Measurements from ENCODE around the gene WSB2. TPM values are rescaled to one million over a fixed set of nuclear protein-coding genes. Genes with fewer than 3 reads are reported as not detected.
A peak's percentile ranks its signal among the peaks of the same experiment; 100 is the strongest.
"Not testable (repeated sequence)": the region's sequence is repeated elsewhere in the genome, so short reads cannot be mapped to it uniquely, and the experiment has no call there.

The WSB2 gene
- total and polyA plus RNA-seq, 4 experiments from 2014 or later = 18.7 to 31.5 (median 23.9) TPM

DNA sequence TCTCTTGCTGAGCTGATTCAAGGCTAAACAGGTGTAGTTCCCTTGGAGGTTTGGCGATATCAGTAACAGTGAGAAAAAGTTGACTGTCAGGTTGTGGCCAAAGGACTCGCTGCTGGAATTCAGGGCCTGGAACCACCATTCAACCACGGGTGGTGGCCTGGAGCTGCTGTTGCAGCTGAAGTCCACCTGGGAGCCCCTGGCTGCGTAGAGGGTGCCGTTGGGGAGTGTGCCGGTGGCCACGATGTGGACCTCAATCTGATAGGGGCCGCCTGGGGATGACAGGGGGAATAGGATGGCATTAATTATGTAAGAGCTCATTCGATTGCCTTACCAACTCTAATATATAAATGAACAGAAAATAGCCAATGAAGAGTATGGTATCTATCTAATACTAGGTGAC, 21.2 kb upstream of the WSB2 start:
- CTCF ChIA-PET (ENCODE audit: partially characterized antibody) = interaction anchor here (1.4 kb wide), 1 partner anchor 27 kb away, joined by 3 read pairs; no protein-coding TSS in a partner anchor
- no peak for DNase-seq
- H3K4me3 Mint-ChIP-seq = no peak overlapping the region
- H3K27me3 ChIP-seq (ENCODE audit: insufficient read depth, low read length) = no peaks in the 10 kb centered on the region
- no peak overlapping the region for H3K27ac Mint-ChIP-seq
- H3K36me3 ChIP-seq (ENCODE audit: insufficient read depth, low read length) = no peaks in the 10 kb centered on the region
- H3K9me3 ChIP-seq (ENCODE audit: control insufficient read depth in 1 of 2, low read length in 2 of 2) = no peaks in the 10 kb centered on the region
- H3K4me1 ChIP-seq (ENCODE audit: insufficient read depth, low read length) = no peaks in the 10 kb centered on the region
- peaks cover 0 to 5% (median 0%) of the 10 kb centered on the region in 8 donors for H3K9me3 Mint-ChIP-seq
- H3K4me3 ChIP-seq (ENCODE audit: low read length in 2 of 2) = no peak overlapping the region
- POLR2A ChIA-PET (ENCODE audit: partially characterized antibody) = no interaction called here
- H3K36me3 Mint-ChIP-seq = no peaks in the 10 kb centered on the region
- no peaks in the 10 kb centered on the region for H3K27me3 Mint-ChIP-seq
- intact Hi-C loops (cut with micrococcal nuclease) = no loop called here
- H3K27ac ChIP-seq (ENCODE audit: low read depth, low read length) = no peak overlapping the region
- no peaks in the 10 kb centered on the region for H3K4me1 Mint-ChIP-seq

DNA sequence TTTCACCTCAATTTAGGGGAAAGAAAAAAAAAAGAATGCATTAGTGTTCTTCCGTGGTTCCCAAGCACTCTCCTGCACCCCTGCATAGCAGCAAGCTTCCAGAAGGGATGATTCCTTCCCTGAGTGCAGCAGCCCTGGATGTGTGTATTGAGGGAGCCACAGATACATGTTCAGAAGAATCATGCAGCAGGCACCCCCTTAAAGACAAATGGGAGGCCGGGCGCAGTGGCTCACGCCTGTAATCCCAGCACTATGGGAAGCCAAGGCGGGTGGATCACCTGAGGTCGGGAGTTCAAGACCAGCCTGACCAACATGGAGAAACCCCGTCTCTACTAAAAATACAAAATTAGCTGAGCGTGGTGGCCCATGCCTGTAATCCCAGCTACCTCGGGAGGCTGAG, 20.5 kb upstream of the WSB2 start:
- H3K9me3 ChIP-seq (ENCODE audit: control insufficient read depth in 1 of 2, low read length in 2 of 2); CTCF ChIA-PET (ENCODE audit: partially characterized antibody); H3K27me3 ChIP-seq (ENCODE audit: insufficient read depth, low read length); H3K4me1 ChIP-seq (ENCODE audit: insufficient read depth, low read length); H3K36me3 ChIP-seq (ENCODE audit: insufficient read depth, low read length); H3K27ac ChIP-seq (ENCODE audit: low read depth, low read length); DNase-seq; intact Hi-C loops (cut with micrococcal nuclease); H3K9me3 Mint-ChIP-seq; H3K4me1 Mint-ChIP-seq; H3K4me3 Mint-ChIP-seq; H3K27me3 Mint-ChIP-seq; H3K36me3 Mint-ChIP-seq; POLR2A ChIA-PET (ENCODE audit: partially characterized antibody); H3K4me3 ChIP-seq (ENCODE audit: low read length in 2 of 2): not testable (repeated sequence)
- peak overlapping the region in 1 of 7 donors; percentile 25 for H3K27ac Mint-ChIP-seq

GRCh38 chr12:118073768-118074167, 12.8 kb upstream of the WSB2 start:
- no peaks in the 10 kb centered on the region for H3K36me3 ChIP-seq (ENCODE audit: insufficient read depth, low read length)
- intact Hi-C loops (cut with micrococcal nuclease) = no loop called here
- no peaks in the 10 kb centered on the region for H3K36me3 Mint-ChIP-seq
- H3K27ac Mint-ChIP-seq = peak overlapping the region in 1 of 7 donors; percentile 20
- CTCF ChIA-PET (ENCODE audit: partially characterized antibody) = no interaction called here
- no peaks in the 10 kb centered on the region for H3K27me3 ChIP-seq (ENCODE audit: insufficient read depth, low read length)
- no peak overlapping the region for H3K27ac ChIP-seq (ENCODE audit: low read depth, low read length)
- no peaks in the 10 kb centered on the region for H3K9me3 ChIP-seq (ENCODE audit: control insufficient read depth in 1 of 2, low read length in 2 of 2)
- H3K9me3 Mint-ChIP-seq = peaks cover 0 to 5% (median 0%) of the 10 kb centered on the region in 8 donors
- no peak overlapping the region for H3K4me3 Mint-ChIP-seq
- POLR2A ChIA-PET (ENCODE audit: partially characterized antibody) = no interaction called here
- no peak overlapping the region for H3K4me3 ChIP-seq (ENCODE audit: low read length in 2 of 2)
- no peak for DNase-seq
- H3K27me3 Mint-ChIP-seq = peaks cover 0 to 2% of the 10 kb centered on the region in 2 donors
- no peaks in the 10 kb centered on the region for H3K4me1 Mint-ChIP-seq
- no peaks in the 10 kb centered on the region for H3K4me1 ChIP-seq (ENCODE audit: insufficient read depth, low read length)

GRCh38 chr12:118070650-118071049, 9.7 kb upstream of the WSB2 start:
- Mint-ChIP-seq H3K36me3 (no peaks in the 10 kb centered on the region), H3K4me3 (no peak overlapping the region), H3K4me1 (peaks cover under 1 to 9% (median 4%) of the 10 kb centered on the region in 4 donors), H3K27ac (no peak overlapping the region), H3K9me3 (no peaks in the 10 kb centered on the region), H3K27me3 (peaks cover 0 to 4% of the 10 kb centered on the region in 2 donors)
- intact Hi-C loops (cut with micrococcal nuclease) = no loop called here
- ChIA-PET POLR2A (ENCODE audit: partially characterized antibody) (no interaction called here), CTCF (ENCODE audit: partially characterized antibody) (interaction anchor here (1.1 kb wide), 1 partner anchor 16 kb away, joined by 4 read pairs; no protein-coding TSS in a partner anchor)
- no peak for DNase-seq
- Histone ChIP-seq H3K27ac (ENCODE audit: low read depth, low read length) (no peak overlapping the region), H3K27me3 (ENCODE audit: insufficient read depth, low read length) (no peaks in the 10 kb centered on the region), H3K9me3 (ENCODE audit: control insufficient read depth in 1 of 2, low read length in 2 of 2) (no peaks in the 10 kb centered on the region), H3K4me1 (ENCODE audit: insufficient read depth, low read length) (peaks cover 2% of the 10 kb centered on the region), H3K4me3 (ENCODE audit: low read length in 2 of 2) (no peak overlapping the region), H3K36me3 (ENCODE audit: insufficient read depth, low read length) (no peaks in the 10 kb centered on the region)

DNA sequence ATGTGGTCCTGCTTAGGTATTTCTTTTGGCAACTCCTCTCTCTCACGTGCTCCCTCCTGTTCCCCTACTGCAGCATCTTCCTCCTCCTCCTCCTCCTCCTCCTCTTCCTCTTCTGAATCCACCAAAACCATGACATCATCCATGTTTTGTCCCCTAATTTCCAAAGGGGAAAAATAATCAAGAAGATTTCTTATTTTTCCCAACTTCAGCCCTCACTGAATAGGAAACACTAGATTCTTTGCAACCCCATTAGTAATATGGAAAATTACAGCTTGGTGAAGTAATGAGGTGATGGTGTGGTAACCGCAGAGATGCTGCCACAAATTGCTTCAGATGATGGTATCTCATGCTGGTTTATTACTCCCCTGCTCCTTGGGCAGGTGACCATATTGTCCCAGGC, 7.5 kb upstream of the WSB2 start:
- ChIA-PET POLR2A (ENCODE audit: partially characterized antibody) (no interaction called here), CTCF (ENCODE audit: partially characterized antibody) (interaction anchor here (0.8 to 4.6 kb wide), 5 partner anchors 8 to 212 kb away, joined by 3 to 22 read pairs (median 5); no protein-coding TSS in a partner anchor)
- Mint-ChIP-seq H3K9me3 (no peaks in the 10 kb centered on the region), H3K27ac (peak overlapping the region in 1 of 7 donors; percentile 77), H3K4me1 (peaks cover 13 to 31% (median 21%) of the 10 kb centered on the region in 4 donors), H3K27me3 (peaks cover 0 to 4% of the 10 kb centered on the region in 2 donors), H3K36me3 (no peaks in the 10 kb centered on the region), H3K4me3 (no peak overlapping the region)
- no peak overlapping the region for H3K27ac ChIP-seq (ENCODE audit: low read depth, low read length)
- no peak for DNase-seq
- no peaks in the 10 kb centered on the region for H3K27me3 ChIP-seq (ENCODE audit: insufficient read depth, low read length)
- intact Hi-C loops (cut with micrococcal nuclease) = no loop called here
- peaks cover 24% of the 10 kb centered on the region for H3K4me1 ChIP-seq (ENCODE audit: insufficient read depth, low read length)
- no peak overlapping the region for H3K4me3 ChIP-seq (ENCODE audit: low read length in 2 of 2)
- H3K36me3 ChIP-seq (ENCODE audit: insufficient read depth, low read length) = no peaks in the 10 kb centered on the region
- no peaks in the 10 kb centered on the region for H3K9me3 ChIP-seq (ENCODE audit: control insufficient read depth in 1 of 2, low read length in 2 of 2)

- no peaks in the 10 kb centered on the region for H3K9me3 Mint-ChIP-seq
- no peaks in the 10 kb centered on the region for H3K27me3 ChIP-seq (ENCODE audit: insufficient read depth, low read length)
- peaks cover 39% of the 10 kb centered on the region for H3K4me1 ChIP-seq (ENCODE audit: insufficient read depth, low read length)
- H3K36me3 ChIP-seq (ENCODE audit: insufficient read depth, low read length) = no peaks in the 10 kb centered on the region
- H3K4me1 Mint-ChIP-seq = peaks cover 17 to 46% (median 30%) of the 10 kb centered on the region in 4 donors
- peaks cover 0 to 6% of the 10 kb centered on the region in 2 donors for H3K36me3 Mint-ChIP-seq
- ChIA-PET CTCF (ENCODE audit: partially characterized antibody) (interaction anchor here (0.7 to 5.3 kb wide), 5 partner anchors 9 to 56 kb away, joined by 3 to 31 read pairs (median 13); no protein-coding TSS in a partner anchor), POLR2A (ENCODE audit: partially characterized antibody) (interaction anchor here (1.2 to 2.9 kb wide), 2 partner anchors 12 to 70 kb away, joined by 3 to 12 read pairs; partner anchors contain the start of gene PEBP1)
- H3K4me3 ChIP-seq (ENCODE audit: low read length in 2 of 2) = no peak overlapping the region
- DNase-seq = no peak
- peak overlapping the region in 2 of 8 donors; percentile 12 to 40 for H3K4me3 Mint-ChIP-seq
- H3K9me3 ChIP-seq (ENCODE audit: control insufficient read depth in 1 of 2, low read length in 2 of 2) = no peaks in the 10 kb centered on the region
- intact Hi-C loops (cut with micrococcal nuclease) = no loop called here
- H3K27ac Mint-ChIP-seq = peak overlapping the region in 1 of 7 donors; percentile 7
- H3K27me3 Mint-ChIP-seq = peaks cover 0 to 2% of the 10 kb centered on the region in 2 donors
- H3K27ac ChIP-seq (ENCODE audit: low read depth, low read length) = no peak overlapping the region
These were observed 4.4 kb upstream of the WSB2 start for GRCh38 chr12:118065380-118065779.

DNA sequence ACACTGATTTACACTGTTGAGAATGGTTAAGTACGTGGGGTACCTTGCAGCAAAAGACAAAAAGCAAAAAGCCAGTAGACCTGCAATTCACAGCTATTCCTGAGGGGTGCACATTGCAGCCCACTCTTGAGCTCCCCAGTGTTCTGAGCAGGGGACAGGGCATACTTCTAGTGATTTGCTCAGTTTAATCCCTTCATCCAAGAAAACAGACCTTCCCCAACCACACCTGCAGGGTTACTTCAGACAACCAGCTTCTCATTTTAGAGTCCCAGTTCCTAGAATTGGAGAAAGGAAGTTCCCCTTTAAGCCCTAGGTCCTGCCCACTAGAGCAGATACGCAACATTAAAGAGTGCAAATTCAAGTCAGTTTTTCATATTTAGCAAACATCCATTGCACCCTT, 3.6 kb upstream of the WSB2 start:
- Mint-ChIP-seq H3K27ac (peak overlapping the region in 1 of 7 donors; percentile 25), H3K36me3 (peaks cover 0 to 10% of the 10 kb centered on the region in 2 donors), H3K27me3 (peaks cover 0 to 2% of the 10 kb centered on the region in 2 donors), H3K4me3 (peak overlapping the region in 7 of 8 donors; percentile 6 to 80 (median 29)), H3K4me1 (peaks cover 22 to 53% (median 37%) of the 10 kb centered on the region in 4 donors), H3K9me3 (no peaks in the 10 kb centered on the region)
- DNase-seq = peak in 2 of 5 donors; percentile 9 to 16
- H3K27ac ChIP-seq (ENCODE audit: low read depth, low read length) = no peak overlapping the region
- POLR2A ChIA-PET (ENCODE audit: partially characterized antibody) = interaction anchor here (1.1 to 2.9 kb wide), 3 partner anchors 10 to 71 kb away, joined by 3 to 12 read pairs (median 3); partner anchors contain the start of gene PEBP1
- intact Hi-C loops (cut with micrococcal nuclease) = loop anchor here (5.0 kb wide), 1 partner anchor 73 kb away; the partner anchor contains the start of gene PEBP1
- CTCF ChIA-PET (ENCODE audit: partially characterized antibody) = interaction anchor here (0.7 to 5.3 kb wide), 8 partner anchors 8 to 313 kb away, joined by 3 to 31 read pairs (median 6); no protein-coding TSS in a partner anchor
- no peaks in the 10 kb centered on the region for H3K27me3 ChIP-seq (ENCODE audit: insufficient read depth, low read length)
- no peaks in the 10 kb centered on the region for H3K36me3 ChIP-seq (ENCODE audit: insufficient read depth, low read length)
- no peak overlapping the region for H3K4me3 ChIP-seq (ENCODE audit: low read length in 2 of 2)
- no peaks in the 10 kb centered on the region for H3K9me3 ChIP-seq (ENCODE audit: control insufficient read depth in 1 of 2, low read length in 2 of 2)
- peaks cover 47% of the 10 kb centered on the region for H3K4me1 ChIP-seq (ENCODE audit: insufficient read depth, low read length)
